Neural progenitor cell (in vitro differentiated cells): Measurements from ENCODE around the gene SGPP1.

Experiments
- EZH2phosphoT487 ChIP-seq: fragments of 200-600 bp; sonication (generic); IDR thresholded peaks from 2 replicates; pipeline ENCODE4 v1.6.1; 2017; ENCODE audit warnings: antibody characterized with exemption
- TF ChIP-seq, protein P1 (sequence below): fragments of 200-600 bp; sonication (generic); IDR thresholded peaks from 2 replicates; pipeline ENCODE4 v1.5.1; 2017; ENCODE audit warnings: antibody characterized with exemption, mild to moderate bottlenecking

DNA sequence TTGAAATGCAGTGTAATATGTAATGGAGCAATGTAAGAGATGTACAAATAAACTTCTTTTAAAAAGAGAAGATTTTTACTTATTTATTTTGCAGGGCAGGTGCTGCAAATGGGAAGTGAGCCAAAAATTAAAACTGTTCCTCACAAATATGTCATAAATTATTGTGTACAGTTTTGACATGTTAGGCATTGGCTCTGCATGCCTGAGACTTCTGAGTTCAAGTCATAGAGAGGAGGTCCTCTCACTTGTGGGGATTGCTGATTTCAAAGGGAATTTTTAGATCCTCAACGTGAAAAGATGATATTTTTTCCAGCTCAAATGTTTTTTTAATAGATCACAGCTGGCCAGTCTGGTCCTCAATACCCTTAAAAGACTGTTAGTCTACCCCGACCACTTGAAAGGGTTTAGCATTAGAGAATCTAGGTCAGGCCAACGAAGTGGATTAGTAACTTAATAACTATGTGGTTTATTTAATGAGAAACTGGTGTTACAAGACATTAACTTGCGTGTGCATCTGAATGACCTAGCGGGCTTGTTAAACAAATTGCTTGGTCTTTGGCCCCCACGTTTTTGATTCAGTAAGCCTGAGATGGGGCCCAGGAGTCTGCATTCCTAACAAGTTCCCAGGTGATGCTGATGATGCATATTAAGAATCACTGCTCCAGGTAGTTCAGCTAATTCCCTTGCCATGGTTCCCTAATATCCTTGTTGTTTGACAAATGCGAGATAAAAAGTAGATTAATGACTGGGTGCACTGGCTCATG is 55.3 kb downstream of the SGPP1 start:
- TF ChIP-seq, protein P1, sequence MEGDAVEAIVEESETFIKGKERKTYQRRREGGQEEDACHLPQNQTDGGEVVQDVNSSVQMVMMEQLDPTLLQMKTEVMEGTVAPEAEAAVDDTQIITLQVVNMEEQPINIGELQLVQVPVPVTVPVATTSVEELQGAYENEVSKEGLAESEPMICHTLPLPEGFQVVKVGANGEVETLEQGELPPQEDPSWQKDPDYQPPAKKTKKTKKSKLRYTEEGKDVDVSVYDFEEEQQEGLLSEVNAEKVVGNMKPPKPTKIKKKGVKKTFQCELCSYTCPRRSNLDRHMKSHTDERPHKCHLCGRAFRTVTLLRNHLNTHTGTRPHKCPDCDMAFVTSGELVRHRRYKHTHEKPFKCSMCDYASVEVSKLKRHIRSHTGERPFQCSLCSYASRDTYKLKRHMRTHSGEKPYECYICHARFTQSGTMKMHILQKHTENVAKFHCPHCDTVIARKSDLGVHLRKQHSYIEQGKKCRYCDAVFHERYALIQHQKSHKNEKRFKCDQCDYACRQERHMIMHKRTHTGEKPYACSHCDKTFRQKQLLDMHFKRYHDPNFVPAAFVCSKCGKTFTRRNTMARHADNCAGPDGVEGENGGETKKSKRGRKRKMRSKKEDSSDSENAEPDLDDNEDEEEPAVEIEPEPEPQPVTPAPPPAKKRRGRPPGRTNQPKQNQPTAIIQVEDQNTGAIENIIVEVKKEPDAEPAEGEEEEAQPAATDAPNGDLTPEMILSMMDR: no peak
- TF ChIP-seq EZH2phosphoT487: no peak
